ENCODE results near the gene FN3K. TPM values are rescaled to one million over a fixed set of nuclear protein-coding genes. Genes with fewer than 3 reads are reported as not detected.

Gene FN3K
- total and polyA plus RNA-seq, 2 of the 13 experiments (the other 11 are each of a cell fraction or from before 2014, with no cell fraction given): 3.5 to 12.2 TPM

- in situ Hi-C loops (cut with HindIII; ENCODE audit: extremely low pct_ligation_motif_present, low pct_unique_long_range_greater_than_20kb) (no loop called here), intact Hi-C loops (cut with micrococcal nuclease; ENCODE audit: unreplicated experiment) (no loop called here)
- H3K79me2 ChIP-seq (ENCODE audit: insufficient read depth, low read length): no peaks in the 10 kb centered on the region
- ChIA-PET POLR2A (no interaction called here), CTCF (ENCODE audit: low intra/inter-chr PET ratio, low total read pairs) (no interaction called here)
- H3K4me3 ChIP-seq (replicated peaks in 1 of 3; ENCODE audit: insufficient read depth in 1 of 3, low read depth in 2 of 3, low read length in 3 of 3): no peak overlapping the region
- ATAC-seq: no peak
- H3K36me3 ChIP-seq (replicated peaks in 1 of 2; ENCODE audit: control insufficient read depth in 1 of 2, insufficient read depth in 2 of 2, low read length in 2 of 2): peaks cover 8 to 17% of the 10 kb centered on the region in 2 experiments; a peak in 4 of 5 replicates
- DNase-seq (ENCODE audit: low spot score): no peak
- H3K27me3 ChIP-seq (ENCODE audit: control insufficient read depth in 1 of 2, insufficient read depth in 2 of 2, low read length in 2 of 2): no peaks in the 10 kb centered on the region
- H4K20me1 ChIP-seq (ENCODE audit: insufficient read depth, low read length): no peaks in the 10 kb centered on the region
- H3K9ac ChIP-seq (ENCODE audit: insufficient read depth, low read depth, low read length): no peak overlapping the region
- no TSS peak for BruUV-seq (replicated peaks)
- H2AFZ ChIP-seq (ENCODE audit: low read length): no peak overlapping the region
- TF ChIP-seq TSC22D2 (CRISPR knock-in tag; IDR thresholded peaks at IDR 0.05; ENCODE audit: borderline replicate concordance) (no peak), PRDM15 (CRISPR knock-in tag; IDR thresholded peaks at IDR 0.05) (no peak), MAF1 (CRISPR knock-in tag; IDR thresholded peaks at IDR 0.05; ENCODE audit: borderline replicate concordance) (no peak), ZIK1 (CRISPR knock-in tag; IDR thresholded peaks at IDR 0.05; ENCODE audit: borderline replicate concordance, low read depth) (no peak), HDAC1 (CRISPR knock-in tag; IDR thresholded peaks at IDR 0.05) (no peak), MED1 (CRISPR knock-in tag; IDR thresholded peaks at IDR 0.05) (no peak), SALL2 (CRISPR knock-in tag; IDR thresholded peaks at IDR 0.05) (no peak), ZNF333 (CRISPR knock-in tag; IDR thresholded peaks at IDR 0.05; ENCODE audit: borderline replicate concordance) (no peak), SP4 (CRISPR knock-in tag; IDR thresholded peaks at IDR 0.05) (no peak), ZFY (CRISPR knock-in tag; IDR thresholded peaks at IDR 0.05) (no peak), ZNF501 (CRISPR knock-in tag; IDR thresholded peaks at IDR 0.05) (no peak), PAWR (CRISPR knock-in tag; IDR thresholded peaks at IDR 0.05; ENCODE audit: borderline replicate concordance) (no peak)
- no peak overlapping the region for H3K27ac ChIP-seq (ENCODE audit: extremely low read length, insufficient read depth, low read length)
- no peaks in the 10 kb centered on the region for H3K4me1 ChIP-seq (ENCODE audit: insufficient read depth, low read length)
- no peaks in the 10 kb centered on the region for H3K9me3 ChIP-seq (ENCODE audit: low read length)
- H3K4me2 ChIP-seq (ENCODE audit: low read depth, low read length): no peak overlapping the region
- WGBS (ENCODE audit: low lambda C conversion rate): 97% methylated on average over 18 of the region's 18 CpGs
- no peak for FAIRE-seq
These were observed 53.0 kb downstream of the FN3K start for GRCh38 chr17:82788206-82789001.
